Muscle layer of duodenum (tissue), 2 donors: ENCODE results near the gene SLAMF1.

Source experiments
- H3K27ac ChIP-seq: one replicate; pipeline ENCODE4 v1.7.0; 2013; ENCODE audit warnings: mild to moderate bottlenecking, low read length
- H3K27me3 ChIP-seq: one replicate; pipeline ENCODE4 v1.7.0; 2013; ENCODE audit warnings: low read depth, mild to moderate bottlenecking, control low read depth, low read length
- H3K36me3 ChIP-seq, 2 donors: one replicate each; pipeline ENCODE4 v1.7.0; 2013; ENCODE audit warnings: low read length in 2 of 2, control low read depth in 1 of 2, mild to moderate bottlenecking in 1 of 2; ENCODE audit not compliant: insufficient read depth in 2 of 2, control insufficient read depth in 1 of 2
- H3K4me1 ChIP-seq, 2 donors: one replicate each; pipeline ENCODE4 v1.7.0; 2013; ENCODE audit warnings: low read length in 2 of 2, mild to moderate bottlenecking in 2 of 2, control low read depth in 1 of 2, moderate library complexity in 1 of 2; ENCODE audit not compliant: insufficient read depth in 2 of 2, control insufficient read depth in 1 of 2
- H3K4me3 ChIP-seq, 2 donors: one replicate each; pipeline ENCODE4 v1.7.0; 2013; ENCODE audit warnings: low read length in 2 of 2, low read depth in 1 of 2, mild to moderate bottlenecking in 1 of 2
- H3K9me3 ChIP-seq, 2 donors: one replicate each; pipeline ENCODE4 v1.7.0; 2013; ENCODE audit warnings: low read length in 2 of 2, control low read depth in 1 of 2, mild to moderate bottlenecking in 1 of 2; ENCODE audit not compliant: control insufficient read depth in 1 of 2
- donor health status: healthy.

The SLAMF1 gene

DNA sequence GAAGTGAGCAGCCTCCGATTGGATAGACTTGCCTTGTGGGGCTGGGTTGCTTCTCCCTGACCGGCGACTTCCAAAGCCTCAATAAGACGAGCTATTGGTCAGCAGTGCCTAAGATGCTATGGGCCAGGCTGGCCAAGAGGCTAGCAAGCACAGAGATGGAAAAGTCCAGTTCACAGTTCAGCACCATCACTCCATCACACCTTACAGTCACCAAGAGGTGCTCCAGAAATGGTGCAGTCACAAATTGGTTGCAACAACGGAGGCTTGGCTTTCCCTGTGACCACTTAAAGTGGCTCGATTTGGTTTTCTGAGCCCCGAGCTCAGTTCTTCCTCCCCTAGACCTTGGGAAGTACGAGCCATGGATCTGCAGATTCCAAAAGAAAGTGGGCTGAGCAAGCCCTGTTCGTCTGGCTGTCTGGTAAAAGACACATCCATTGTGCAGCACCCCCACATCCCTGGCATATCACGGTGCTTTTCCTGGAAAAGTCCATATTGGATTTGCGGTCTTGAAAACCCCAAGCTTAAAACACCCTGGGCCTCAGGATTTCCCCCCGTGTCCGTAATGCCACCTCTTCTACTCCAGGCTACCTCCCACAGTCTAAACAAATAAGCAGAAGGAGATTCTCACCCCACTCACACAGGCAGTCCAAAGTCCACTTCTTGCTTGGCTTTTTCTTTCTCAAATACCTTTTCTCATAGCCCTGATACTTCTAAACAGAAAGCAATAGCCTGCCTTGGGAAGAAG is 1.3 kb downstream of the SLAMF1 start:
- peaks cover 0 to 5% of the 10 kb centered on the region in 2 donors for H3K4me1 ChIP-seq
- peak overlapping the region in 1 of 2 donors; percentile 53 for H3K4me3 ChIP-seq
- peak overlapping the region; percentile 47 for H3K27ac ChIP-seq

GRCh38 chr1:160644399-160644798 is 2.4 kb downstream of the SLAMF1 start:
- H3K27ac ChIP-seq: no peak overlapping the region
- H3K4me1 ChIP-seq: peaks cover 0 to 5% of the 10 kb centered on the region in 2 donors
- no peaks in the 10 kb centered on the region for H3K27me3 ChIP-seq
- no peak overlapping the region for H3K4me3 ChIP-seq
- no peaks in the 10 kb centered on the region for H3K9me3 ChIP-seq
- no peaks in the 10 kb centered on the region for H3K36me3 ChIP-seq

More for the DNA sequence above, 1.3 kb downstream of the SLAMF1 start:
- Histone ChIP-seq H3K36me3 (no peaks in the 10 kb centered on the region), H3K27me3 (no peaks in the 10 kb centered on the region), H3K9me3 (no peaks in the 10 kb centered on the region)

GRCh38 chr1:160643138-160643537 is 3.7 kb downstream of the SLAMF1 start:
- no peaks in the 10 kb centered on the region for H3K36me3 ChIP-seq
- H3K27me3 ChIP-seq: no peaks in the 10 kb centered on the region
- peak overlapping the region in 1 of 2 donors; percentile 2 for H3K4me3 ChIP-seq
- H3K9me3 ChIP-seq: no peaks in the 10 kb centered on the region
- no peak overlapping the region for H3K27ac ChIP-seq
- peaks cover 0 to 5% of the 10 kb centered on the region in 2 donors for H3K4me1 ChIP-seq

DNA sequence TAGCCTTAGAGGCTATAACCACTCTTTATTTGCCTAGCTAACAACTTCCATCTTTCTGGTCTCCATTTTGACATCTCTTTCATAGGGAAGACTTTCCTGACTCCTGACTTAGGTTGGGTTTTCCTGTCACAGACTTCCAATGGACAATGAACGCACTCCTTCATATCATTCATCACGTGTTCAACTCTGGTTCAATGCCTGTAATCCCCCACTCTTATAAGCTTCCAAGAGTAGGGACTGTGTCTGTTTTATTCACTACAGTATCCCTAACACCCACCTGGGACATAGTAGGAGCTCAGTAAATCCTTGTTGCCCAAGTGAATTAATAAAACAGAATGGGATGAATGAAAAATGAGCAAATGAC is 4.6 kb downstream of the SLAMF1 start:
- Histone ChIP-seq H3K27me3 (no peaks in the 10 kb centered on the region), H3K27ac (no peak overlapping the region), H3K9me3 (no peaks in the 10 kb centered on the region), H3K36me3 (no peaks in the 10 kb centered on the region), H3K4me3 (no peak overlapping the region), H3K4me1 (peaks cover 0 to 5% of the 10 kb centered on the region in 2 donors)

DNA sequence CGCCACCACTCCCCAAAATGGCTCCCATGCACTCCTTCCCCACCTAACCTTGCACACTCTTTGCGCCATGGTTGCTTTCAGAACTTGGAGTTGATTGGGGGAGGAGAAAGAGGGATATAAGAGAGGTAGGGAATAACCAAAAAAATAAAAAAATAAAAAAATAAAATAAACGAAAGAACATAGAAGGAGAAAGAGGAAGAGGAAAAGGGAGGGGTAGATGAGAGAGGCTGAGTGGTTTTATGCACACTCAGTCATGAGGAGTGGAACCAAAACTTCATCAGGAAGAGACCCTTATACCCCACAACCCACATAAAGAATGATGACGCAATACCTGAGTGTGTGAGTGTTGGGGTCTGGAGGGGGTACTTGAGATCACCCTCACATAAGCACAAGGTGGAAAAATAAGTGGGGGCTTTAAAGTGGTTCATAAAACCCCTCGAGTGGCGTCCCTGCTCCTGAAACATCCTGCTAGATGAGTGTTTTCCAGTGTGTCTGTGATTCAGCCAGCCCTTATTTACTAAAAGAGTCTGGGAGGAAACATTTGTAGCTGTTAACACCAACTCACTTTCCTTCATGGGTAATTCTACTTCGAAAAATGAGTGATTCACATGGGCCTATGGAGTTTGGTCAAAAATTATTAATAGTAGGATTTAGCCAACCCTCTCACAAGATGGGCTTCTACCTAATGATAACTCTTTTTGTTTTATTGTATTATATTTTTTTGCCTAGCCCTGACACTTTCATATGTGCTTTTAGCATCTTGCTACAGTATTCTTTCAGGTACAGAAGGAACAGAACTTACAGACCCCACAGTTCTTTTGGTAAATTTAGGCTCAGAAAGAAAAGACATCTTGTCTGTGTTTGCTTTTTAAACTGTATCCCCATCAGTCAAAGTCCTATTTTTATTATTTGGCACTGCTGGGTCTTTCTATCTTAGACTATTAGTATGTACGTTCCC is 5.2 kb downstream of the SLAMF1 start:
- Histone ChIP-seq H3K4me3 (no peak overlapping the region), H3K4me1 (peaks cover 0 to 4% of the 10 kb centered on the region in 2 donors), H3K27ac (no peak overlapping the region), H3K9me3 (no peaks in the 10 kb centered on the region), H3K27me3 (no peaks in the 10 kb centered on the region), H3K36me3 (no peaks in the 10 kb centered on the region)

DNA sequence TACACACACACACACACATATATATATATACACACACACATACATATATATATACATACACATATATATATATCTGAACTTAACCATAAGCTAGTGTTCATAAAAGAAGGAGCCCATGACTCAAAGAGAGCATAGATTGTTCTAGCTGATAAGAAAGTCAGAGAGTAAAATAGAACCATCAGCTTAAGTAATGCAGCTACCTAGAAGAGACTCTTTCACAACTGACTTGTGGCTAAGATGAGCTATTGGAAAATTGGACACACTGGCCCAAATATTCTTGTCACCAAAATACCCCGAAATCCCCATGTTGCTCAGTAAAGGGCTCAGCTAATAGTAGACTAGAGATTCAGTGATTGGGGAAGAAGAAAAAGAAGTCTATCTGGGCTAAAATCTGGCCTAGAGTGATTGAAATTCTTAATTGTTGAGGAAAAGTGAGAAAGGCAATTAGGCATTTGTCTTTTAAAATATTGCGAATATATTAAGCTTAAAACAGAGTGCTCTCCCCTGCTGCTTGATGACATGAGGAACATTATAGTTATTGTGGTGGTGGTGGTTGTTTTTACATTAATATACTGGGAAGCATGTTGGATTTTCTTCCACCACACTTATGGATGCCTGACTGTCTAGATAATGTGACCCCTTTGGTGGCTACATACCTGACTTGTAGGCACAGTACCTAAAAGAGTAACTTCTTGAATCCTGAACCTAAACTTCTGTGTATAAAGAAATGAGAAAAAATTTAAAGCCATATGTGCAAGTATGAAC is 6.3 kb downstream of the SLAMF1 start:
- no peaks in the 10 kb centered on the region for H3K36me3 ChIP-seq
- H3K27ac ChIP-seq: no peak overlapping the region

DNA sequence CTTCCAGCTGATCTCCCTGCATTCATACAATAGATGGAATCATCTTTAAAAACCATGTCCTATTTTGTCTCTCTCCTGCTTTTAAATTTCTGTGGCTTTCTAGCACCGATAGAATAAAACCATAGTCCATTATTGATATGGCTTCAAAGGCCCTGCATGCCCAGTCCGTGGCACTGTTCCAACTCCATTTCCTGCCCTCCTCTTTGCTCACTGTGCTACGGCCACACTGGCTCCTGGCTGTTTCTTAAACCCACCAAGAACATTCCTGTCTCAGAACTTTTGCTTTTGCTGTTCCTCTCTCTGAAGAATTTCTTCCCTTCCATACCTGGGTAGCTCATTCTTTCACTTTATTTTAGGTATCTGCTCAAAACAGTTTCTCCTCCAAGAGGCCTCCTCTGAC is 7.2 kb downstream of the SLAMF1 start:
- no peak overlapping the region for H3K4me3 ChIP-seq
- no peak overlapping the region for H3K27ac ChIP-seq
- no peaks in the 10 kb centered on the region for H3K4me1 ChIP-seq
- no peaks in the 10 kb centered on the region for H3K27me3 ChIP-seq
- H3K9me3 ChIP-seq: no peaks in the 10 kb centered on the region
- H3K36me3 ChIP-seq: no peaks in the 10 kb centered on the region

More for the DNA sequence above, 6.3 kb downstream of the SLAMF1 start:
- H3K4me1 ChIP-seq: no peaks in the 10 kb centered on the region
- H3K4me3 ChIP-seq: no peak overlapping the region
- H3K27me3 ChIP-seq: no peaks in the 10 kb centered on the region
- no peaks in the 10 kb centered on the region for H3K9me3 ChIP-seq

DNA sequence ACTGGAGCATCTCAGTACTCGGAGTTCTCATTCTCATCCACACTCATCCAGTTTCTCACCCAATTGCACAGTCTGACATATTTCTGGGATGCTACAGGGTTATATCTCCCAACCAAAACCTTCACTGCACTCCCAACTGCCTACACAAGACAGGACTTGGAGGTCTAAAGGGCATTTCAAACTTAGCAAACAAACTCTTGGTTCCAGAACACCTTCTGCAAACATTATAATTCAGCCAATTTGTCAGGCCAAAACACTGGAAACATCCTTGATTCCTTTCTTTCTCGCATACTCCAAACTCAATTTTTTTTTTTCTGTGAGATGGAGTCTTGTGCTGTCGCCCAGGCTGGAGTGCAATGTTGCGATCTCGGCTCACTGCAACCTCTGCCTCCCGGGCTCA is 7.9 kb downstream of the SLAMF1 start:
- Histone ChIP-seq H3K27ac (peak overlapping the region; percentile 29), H3K4me3 (no peak overlapping the region), H3K4me1 (no peaks in the 10 kb centered on the region), H3K27me3 (no peaks in the 10 kb centered on the region), H3K9me3 (no peaks in the 10 kb centered on the region), H3K36me3 (no peaks in the 10 kb centered on the region)

GRCh38 chr1:160638540-160638857 is 8.3 kb downstream of the SLAMF1 start:
- H3K27me3 ChIP-seq: no peaks in the 10 kb centered on the region
- no peak overlapping the region for H3K4me3 ChIP-seq
- no peaks in the 10 kb centered on the region for H3K36me3 ChIP-seq
- no peaks in the 10 kb centered on the region for H3K9me3 ChIP-seq
- H3K4me1 ChIP-seq: no peaks in the 10 kb centered on the region
- peak overlapping the region; percentile 29 for H3K27ac ChIP-seq

DNA sequence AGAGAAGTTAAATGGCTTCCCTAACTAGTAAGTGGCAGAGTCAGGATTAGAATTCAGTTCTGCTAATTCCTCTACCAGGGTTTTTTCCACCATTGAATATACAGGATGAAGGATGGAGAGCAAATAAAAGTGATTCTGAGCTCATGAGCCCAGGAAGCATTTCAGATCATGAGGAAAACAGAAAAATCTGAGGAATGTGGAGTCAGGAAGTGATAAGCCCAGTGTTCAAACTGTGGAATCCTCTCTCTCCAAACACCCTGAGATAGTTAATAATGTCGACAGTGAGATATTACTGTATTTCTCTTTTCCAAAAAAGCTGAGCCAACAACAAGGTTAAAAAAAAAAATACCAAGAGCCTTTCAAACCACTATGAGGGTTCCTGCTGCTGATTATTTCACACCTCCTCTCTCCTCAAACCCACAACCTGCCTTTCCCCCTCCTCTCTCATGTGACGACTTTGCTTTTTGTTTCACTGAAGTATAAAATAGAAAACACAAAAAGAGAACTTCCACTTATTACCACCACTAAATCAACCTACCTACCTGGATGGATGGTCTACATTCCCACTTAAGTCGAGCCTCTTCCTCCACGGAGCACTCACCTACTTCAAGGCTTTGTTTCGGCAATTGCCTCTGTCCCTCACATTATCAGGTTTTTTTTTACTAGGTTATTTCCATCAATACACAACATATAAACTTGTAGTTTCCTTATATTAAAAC is 8.9 kb downstream of the SLAMF1 start:
- Histone ChIP-seq H3K4me3 (no peak overlapping the region), H3K36me3 (no peaks in the 10 kb centered on the region), H3K27me3 (no peaks in the 10 kb centered on the region), H3K9me3 (no peaks in the 10 kb centered on the region), H3K4me1 (no peaks in the 10 kb centered on the region), H3K27ac (peak overlapping the region; percentile 29)
